ENCODE measurements around the gene IGSF8.

The IGSF8 gene

GRCh38 chr1:160085686-160086455 lies 12.5 kb downstream of the IGSF8 start:
- no peak for DNase-seq (ENCODE audit: low read depth)

- no peak for DNase-seq (ENCODE audit: low read depth)
Measured at GRCh38 chr1:160084771-160085321, 13.6 kb downstream of the IGSF8 start.

GRCh38 chr1:160083968-160084770 lies 14.2 kb downstream of the IGSF8 start:
- no peak for DNase-seq (ENCODE audit: low read depth)

GRCh38 chr1:160082926-160083325 lies 15.5 kb downstream of the IGSF8 start:
- no peak for DNase-seq (ENCODE audit: low read depth)

- no peak for DNase-seq (ENCODE audit: low read depth)
Measured at GRCh38 chr1:160082487-160082886, 15.9 kb downstream of the IGSF8 start.

GRCh38 chr1:160081261-160081936 lies 17.0 kb downstream of the IGSF8 start, which contains the start of gene KCNJ9:
Gene KCNJ9 (plus strand): TSS chr1:160081538. CDS start chr1:160084031, 2,493 bp downstream.
- DNase-seq (ENCODE audit: low read depth): no peak

- DNase-seq (ENCODE audit: low read depth): no peak
Measured at GRCh38 chr1:160080381-160081100, 17.9 kb downstream of the IGSF8 start.

GRCh38 chr1:160079448-160079847 lies 19.0 kb downstream of the IGSF8 start:
- DNase-seq (ENCODE audit: low read depth): no peak

- no peak for DNase-seq (ENCODE audit: low read depth)
Measured at GRCh38 chr1:160078512-160079195, 19.8 kb downstream of the IGSF8 start.

- no peak for DNase-seq (ENCODE audit: low read depth)
Measured at GRCh38 chr1:160077486-160077885, 20.9 kb downstream of the IGSF8 start.

- no peak for DNase-seq (ENCODE audit: low read depth)
Measured at GRCh38 chr1:160076295-160076694, 22.1 kb downstream of the IGSF8 start.

- no peak for DNase-seq (ENCODE audit: low read depth)
Measured at GRCh38 chr1:160075836-160076235, 22.6 kb downstream of the IGSF8 start.

GRCh38 chr1:160074865-160075264 lies 23.6 kb downstream of the IGSF8 start:
- no peak for DNase-seq (ENCODE audit: low read depth)

- DNase-seq (ENCODE audit: low read depth): no peak
Measured at GRCh38 chr1:160071289-160071688, 27.1 kb downstream of the IGSF8 start.

GRCh38 chr1:160070243-160071163 lies 27.9 kb downstream of the IGSF8 start:
- DNase-seq (ENCODE audit: low read depth): peak; percentile 10

GRCh38 chr1:160069460-160070231 lies 28.8 kb downstream of the IGSF8 start, which contains the start of gene KCNJ10:
Gene KCNJ10 (minus strand): TSS chr1:160070160. CDS start chr1:160042532, 27,628 bp downstream.
- no peak for DNase-seq (ENCODE audit: low read depth)

- DNase-seq (ENCODE audit: low read depth): no peak
Measured at GRCh38 chr1:160068225-160068624, 30.2 kb downstream of the IGSF8 start.

- no peak for DNase-seq (ENCODE audit: low read depth)
Measured at GRCh38 chr1:160066829-160067745, 31.3 kb downstream of the IGSF8 start.
